HL-60/S4 (cell line): ENCODE measurements around the gene INSYN2A.

Experiments used
- in situ Hi-C: fragments of 300-500 bp; cut with MboI; formaldehyde crosslinking; loops from 2 replicates; pipeline ENCODE4 v1.14.3; 2022; ENCODE audit warnings: low sequenced_read_pairs

Gene INSYN2A

DNA sequence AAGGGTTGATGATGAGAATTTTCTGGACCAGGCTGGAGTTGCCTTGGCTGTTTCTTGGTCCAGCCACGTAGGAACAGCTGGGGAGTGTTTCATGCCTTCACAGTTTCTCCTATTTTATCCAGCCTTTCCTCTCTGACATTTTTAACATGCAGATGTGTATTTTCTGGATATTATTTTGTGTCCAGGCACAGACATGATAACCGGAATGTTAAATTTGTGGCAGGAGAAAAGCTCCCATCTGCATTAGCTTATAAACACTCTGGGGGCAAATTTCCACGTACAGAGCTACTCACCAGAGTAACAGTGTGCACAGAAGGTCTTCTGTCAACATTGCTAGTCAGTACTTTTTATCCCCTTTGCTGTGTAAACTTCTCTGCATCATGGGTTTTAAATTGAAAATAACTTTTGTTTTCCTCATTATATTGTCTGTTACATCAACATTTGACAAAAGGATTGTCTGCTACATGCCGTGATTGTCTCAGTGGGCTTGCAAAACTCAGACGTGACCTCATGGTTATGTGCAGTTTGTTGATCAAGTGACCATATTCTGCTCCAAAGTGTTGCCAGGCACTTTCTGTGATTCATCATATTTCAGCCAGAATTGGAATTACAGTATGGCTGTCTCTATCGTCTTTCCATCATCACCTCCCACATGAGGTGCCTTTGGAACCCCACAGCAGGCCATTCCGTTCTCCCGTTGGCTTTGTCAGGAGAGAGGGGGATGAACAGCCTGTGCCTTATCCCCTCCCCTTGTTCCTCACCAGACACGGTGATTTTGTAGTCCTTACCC is 41.4 kb downstream of the INSYN2A start:
- in situ Hi-C loops: no loop called here

- in situ Hi-C loops: no loop called here
Observed at GRCh38 chr10:127153181-127153580, 43.2 kb downstream of the INSYN2A start.

- in situ Hi-C loops: no loop called here
Observed at GRCh38 chr10:127151981-127152699, 44.3 kb downstream of the INSYN2A start.

- in situ Hi-C loops: no loop called here
Observed at GRCh38 chr10:127151541-127151940, 44.9 kb downstream of the INSYN2A start.

DNA sequence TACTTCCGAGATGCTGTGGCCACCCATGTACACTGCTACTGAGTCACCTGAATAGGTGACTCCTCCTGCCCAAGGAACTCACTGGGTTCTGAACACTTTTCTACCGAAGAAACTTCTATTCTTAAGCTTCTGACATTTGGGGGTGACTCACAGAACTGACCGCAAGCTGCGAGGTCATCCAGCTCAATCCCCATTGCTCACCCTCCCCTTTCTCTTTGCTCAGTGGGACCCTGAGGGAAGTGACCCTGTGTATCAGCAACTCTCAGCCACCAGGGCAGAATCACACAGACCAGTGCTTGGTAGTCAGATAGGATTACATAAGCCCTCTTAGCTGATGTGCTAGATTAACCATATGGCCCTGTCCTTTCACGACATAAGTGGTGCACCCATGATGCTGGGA is 46.3 kb downstream of the INSYN2A start:
- in situ Hi-C loops: no loop called here

- in situ Hi-C loops: no loop called here
Observed at GRCh38 chr10:127149501-127150081, 46.8 kb downstream of the INSYN2A start.

DNA sequence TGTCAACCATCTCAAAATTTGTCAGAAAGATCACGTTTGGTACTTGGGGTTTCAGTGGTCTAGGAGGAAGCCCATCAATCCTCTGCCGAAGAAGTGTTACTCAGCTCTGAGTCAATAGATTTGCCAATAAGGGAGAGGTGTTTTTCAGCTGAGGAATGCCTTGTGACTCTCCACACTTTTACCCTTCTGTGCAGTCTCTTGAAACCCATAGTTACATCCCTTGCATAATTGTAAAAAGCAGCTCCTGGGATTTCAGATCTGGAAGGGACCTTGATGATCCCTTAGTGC is 47.5 kb downstream of the INSYN2A start:
- in situ Hi-C loops: no loop called here

GRCh38 chr10:127148066-127148932 is 48.1 kb downstream of the INSYN2A start:
- in situ Hi-C loops: no loop called here

DNA sequence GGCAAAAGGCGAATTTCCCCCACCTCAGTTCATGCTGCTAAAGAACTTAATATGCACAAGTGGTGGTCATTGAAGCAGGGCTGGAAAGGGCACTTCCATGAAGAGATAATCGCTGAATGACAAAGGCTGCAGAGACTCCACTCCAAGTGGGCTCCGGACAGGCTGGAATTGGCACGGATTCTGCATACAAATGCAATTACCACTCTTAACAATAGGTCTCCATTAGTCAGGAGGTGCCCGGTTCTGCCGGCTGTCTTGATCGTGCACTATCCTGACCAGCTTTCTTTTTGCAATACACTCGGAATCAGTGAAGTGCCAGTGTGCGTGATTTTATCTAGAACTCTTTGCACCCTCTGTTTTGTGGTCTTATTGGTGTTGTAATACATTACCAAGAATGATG is 49.7 kb downstream of the INSYN2A start:
- in situ Hi-C loops: no loop called here
